HG02571 (cell line): Measurements from ENCODE around the gene CIB4.
"Not testable (repeated sequence)": the region's sequence is repeated elsewhere in the genome, so short reads cannot be mapped to it uniquely, and the experiment has no call there.

ENCODE experiments used
- ATAC-seq: cut with Tn5 transposase; IDR thresholded peaks from one replicate; pipeline ENCODE4 v1.9.1; 2021; ENCODE audit warnings: mild to moderate bottlenecking, moderate library complexity; ENCODE audit not compliant: unreplicated experiment

Gene CIB4

DNA sequence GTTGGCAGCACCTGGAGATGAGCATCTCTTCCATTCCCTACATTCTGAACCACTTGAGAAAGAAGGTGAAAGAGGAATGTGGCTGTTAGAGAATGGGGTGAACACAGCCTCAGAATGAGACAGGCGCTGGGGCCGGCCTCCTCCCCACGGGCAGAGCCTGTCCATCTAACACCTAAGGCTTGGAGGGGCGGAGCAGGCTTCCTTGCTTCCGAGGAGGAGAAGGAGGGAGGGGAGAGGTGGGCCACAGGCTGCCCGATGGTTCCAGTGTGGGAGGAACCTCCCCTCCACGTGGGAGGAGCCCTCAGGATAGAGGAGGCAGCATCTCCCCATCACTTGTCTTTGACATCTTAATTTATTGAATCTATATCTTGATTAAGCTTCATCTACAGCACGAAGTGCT lies 68.6 kb downstream of the CIB4 start:
- ATAC-seq = no peak

DNA sequence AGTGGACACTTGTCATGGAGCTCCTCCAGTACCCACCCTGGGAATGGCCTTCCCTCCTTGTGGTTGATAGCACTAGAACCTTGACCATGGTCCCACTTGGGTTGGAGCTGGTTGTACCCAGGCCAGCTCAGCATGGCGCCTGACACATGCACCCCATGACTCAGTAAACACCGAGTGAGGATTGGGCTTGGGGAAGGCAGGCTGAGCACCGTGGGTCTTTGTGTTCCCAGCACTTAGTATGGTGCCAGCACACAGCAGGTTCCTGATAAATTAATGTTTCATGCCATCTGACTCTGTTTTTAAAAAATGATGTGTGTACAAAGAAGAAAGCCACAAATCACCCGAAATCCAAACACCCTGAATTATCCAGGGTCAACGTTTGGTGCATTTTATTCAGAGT lies 69.8 kb downstream of the CIB4 start:
- no peak for ATAC-seq

DNA sequence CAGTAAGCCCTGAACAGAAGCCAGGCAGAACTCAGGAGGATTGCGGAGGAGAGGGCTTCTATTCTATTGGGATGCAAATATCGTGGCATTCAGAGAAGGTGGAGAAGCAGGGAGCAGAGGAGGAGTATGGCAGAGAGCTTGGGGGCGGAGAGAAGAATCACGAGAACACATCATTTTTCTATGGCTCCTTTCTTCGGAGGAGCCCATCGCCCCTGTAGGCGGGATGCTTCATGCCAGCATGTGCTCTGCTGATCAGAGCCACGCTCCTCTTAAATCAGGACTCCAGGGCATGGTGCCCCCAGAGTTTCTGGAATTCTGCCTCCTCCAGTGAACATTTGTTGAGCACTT lies 71.1 kb downstream of the CIB4 start:
- ATAC-seq = no peak

DNA sequence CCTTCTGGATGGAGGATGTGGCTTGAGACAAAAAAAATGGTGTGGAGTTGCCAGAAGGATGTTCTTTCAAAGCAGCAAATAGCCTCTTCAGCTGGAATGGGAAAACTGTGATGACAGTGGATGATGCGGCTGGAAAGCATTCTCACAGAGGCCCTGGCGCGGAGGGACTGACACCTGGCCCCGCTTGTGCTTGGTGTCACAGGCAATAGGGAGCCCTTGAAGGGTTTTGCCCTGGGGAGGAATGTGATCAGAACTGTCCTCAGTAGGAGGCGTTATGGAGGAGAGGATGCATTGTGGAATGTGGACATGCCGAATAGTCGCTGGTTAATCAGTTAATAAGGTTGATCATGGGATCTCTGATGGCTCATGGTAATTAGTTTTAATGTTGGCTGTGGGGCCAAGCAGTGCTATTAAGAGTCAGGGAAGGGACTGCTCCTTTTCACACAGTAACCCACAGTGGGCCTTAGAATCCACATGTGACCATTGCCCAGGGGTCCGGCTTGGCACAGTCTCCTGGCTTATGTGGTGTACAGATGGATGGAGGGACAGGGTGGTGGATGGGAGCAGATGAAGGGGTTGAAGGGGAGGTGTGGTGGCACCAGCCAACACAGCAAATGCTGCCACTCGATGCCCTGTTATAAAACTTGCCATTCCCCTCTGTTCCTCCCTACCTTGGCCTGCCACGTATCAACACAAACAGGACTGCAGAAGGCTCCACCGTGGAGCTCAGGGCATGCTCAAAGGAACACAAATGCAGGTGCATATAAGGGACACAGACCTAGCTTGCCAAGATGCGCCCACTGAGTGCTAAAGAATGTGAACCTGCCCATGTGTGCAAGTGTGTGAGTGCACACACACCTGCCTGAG lies 71.7 kb downstream of the CIB4 start:
- no peak for ATAC-seq

DNA sequence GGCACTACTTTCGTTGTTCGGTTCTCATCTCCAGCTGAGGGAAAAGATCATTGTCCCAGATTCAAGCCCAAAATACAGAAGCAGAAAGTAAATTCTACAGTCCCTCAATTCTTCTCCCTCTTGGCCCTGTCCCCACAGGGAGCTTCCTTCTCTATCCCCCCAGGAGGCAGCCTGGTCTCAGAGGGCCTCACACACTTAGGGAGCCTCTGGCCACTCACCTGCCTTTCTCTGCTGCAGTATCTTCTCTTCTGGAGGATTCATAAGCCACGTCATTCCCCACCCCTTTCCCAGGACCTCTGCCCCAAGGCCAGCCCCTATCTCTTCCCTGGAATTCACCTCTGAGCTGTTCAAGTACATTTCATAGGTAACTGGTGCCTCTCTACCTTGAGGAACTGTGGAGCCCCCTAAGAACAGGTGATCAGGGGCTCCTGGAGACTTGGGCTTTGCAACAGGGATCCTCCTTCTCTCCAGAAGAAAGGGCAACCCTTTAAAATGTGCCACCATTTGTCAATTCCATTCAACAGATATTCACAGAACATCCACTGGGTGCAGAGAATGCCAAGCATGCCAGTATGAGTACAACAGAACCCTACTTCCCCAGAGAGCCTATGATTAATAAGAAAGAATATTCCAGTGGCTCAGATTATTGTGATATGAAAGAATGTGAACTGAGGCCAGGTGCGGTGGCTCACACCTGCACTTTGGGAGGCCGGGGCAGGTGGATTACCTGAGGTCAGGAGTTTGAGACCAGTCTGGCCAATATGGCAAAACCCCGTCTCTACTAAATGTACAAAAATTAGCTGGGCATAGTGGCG lies 72.9 kb downstream of the CIB4 start:
- no peak for ATAC-seq

DNA sequence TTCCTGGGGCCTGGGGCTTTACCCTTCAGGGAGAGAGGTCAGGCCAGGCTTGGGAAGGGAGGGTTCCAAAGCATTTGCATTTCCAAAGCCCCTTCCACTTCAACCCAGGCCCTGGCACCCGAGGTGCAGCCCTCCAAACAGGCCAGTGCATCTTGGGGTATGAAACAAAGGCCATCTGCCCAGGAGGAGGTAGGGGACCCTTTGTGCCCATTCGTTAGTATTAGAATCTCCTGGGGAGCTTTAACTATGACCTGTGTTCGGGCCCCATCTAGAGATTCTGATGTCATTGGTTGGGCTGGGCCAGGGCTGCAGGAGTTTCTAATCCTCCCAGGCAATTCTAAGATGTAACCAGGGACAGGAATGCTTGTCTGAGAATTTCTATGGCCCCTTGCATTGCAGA lies 73.6 kb downstream of the CIB4 start:
- ATAC-seq = no peak

DNA sequence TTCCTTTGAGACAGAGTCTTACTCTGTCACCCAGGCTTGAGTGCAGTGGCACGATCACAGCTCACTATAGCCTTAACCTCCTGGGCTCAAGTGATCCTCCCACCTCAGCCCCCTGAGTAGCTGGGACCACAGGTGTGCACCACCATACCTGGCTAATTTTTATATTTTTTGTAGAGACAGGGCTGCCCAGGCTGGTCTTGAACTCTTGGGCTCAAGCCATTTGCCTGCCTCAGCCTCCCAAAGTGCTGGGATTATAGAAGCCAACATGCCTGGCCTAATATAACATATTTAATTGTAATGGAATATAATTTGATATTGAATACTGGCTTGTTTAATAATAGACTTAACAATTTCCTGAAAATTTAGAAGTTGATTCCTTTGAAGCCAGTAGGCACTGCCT lies 74.4 kb downstream of the CIB4 start:
- ATAC-seq = not testable (repeated sequence)

DNA sequence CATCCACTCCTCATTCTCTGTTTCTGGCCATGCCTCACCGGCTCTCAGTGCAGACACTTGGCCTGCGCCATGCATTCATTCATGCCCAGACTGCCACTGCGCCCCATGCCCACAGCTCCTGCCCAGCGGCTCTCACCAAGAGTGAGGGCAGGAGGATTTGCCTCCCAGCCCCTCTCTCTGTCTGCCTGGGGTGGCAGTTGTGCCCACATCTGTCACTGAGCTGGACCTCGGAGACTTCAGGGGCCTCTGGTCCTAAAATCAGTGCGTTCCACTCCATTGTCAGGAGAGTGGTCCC lies 75.1 kb downstream of the CIB4 start:
- ATAC-seq = no peak

DNA sequence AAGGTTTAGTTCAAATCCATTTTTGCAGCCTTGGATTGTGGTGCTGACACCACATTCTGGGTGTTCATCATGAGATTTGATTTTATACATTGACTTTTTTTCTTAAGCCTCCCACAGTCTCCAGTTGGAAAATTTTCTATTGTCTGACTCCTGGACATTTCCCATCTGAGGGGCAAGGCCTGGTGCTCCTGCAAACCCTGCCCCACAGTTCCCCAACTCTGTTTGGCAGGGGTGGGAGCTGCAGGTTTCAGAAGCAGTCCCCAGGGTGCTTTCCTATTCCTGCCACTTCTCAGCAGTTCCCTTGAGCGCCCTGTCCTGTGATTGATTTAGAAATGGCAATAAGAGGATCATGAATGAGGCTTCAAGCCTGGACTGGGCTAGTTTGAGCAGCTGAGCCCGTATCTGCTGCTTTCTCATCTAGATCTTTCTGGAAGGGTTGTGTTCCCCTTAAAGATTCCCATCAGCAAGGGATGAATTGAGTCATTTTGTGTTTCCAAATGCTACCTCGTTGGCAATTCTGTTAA lies 77.0 kb downstream of the CIB4 start:
- ATAC-seq = no peak

DNA sequence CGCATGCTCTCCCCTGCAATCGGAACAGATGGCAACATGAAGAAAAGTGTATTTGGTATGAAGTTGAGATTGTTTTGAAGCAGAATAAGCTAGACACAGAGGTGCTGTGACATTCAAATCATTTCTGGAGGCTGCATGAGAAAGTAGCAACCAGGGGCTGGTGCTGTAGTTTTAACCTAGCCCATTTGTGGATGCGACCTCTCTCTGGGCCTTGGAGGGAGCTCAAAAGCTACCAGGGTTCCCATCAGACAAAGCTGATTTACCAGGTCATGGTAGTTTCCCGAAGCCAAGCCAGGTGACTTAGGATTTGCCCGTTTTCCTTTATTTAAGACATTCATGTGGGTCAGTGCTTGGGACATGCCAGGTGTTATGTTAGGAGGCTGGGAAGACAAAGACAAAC lies 77.5 kb downstream of the CIB4 start:
- no peak for ATAC-seq

DNA sequence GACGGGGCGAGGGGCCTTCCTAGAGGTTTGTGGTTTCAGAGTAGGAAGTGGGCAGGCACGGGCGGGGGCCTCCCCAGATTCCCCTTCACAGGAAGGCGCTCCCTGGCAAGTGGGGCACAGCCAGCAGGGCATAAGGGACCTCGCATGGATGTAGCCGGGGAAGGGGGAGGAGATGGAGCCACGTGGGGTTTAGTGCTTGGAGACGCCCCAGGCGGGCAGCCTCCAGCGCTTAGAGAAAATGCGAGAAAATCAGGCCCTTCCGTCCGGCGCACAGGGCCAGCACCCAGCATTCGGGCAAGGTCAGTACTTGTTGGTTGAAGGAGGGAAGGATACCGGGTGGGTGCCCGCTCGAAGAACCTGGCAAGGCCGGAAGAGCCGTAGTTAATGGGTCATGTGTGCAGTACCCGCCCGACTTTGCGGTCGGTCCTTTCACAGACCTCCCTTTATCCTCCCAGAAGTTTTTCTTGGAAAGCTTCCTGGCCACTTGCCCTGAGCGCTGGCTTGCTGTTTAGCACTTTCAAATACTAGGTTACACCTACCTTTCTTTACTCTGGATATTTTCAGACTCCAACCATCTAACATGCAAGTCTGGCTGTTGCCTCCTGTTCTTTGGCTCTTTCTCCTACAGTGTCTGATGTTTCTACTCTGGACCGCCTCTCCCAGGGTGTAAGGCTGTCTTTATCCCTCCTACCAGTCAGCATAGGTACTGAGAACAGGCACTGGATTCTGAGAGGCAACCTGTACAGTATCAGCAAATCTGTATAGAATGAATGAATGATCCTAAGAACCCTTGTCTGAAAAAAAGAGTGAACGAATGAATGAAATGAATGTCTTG lies 78.1 kb downstream of the CIB4 start:
- no peak for ATAC-seq

DNA sequence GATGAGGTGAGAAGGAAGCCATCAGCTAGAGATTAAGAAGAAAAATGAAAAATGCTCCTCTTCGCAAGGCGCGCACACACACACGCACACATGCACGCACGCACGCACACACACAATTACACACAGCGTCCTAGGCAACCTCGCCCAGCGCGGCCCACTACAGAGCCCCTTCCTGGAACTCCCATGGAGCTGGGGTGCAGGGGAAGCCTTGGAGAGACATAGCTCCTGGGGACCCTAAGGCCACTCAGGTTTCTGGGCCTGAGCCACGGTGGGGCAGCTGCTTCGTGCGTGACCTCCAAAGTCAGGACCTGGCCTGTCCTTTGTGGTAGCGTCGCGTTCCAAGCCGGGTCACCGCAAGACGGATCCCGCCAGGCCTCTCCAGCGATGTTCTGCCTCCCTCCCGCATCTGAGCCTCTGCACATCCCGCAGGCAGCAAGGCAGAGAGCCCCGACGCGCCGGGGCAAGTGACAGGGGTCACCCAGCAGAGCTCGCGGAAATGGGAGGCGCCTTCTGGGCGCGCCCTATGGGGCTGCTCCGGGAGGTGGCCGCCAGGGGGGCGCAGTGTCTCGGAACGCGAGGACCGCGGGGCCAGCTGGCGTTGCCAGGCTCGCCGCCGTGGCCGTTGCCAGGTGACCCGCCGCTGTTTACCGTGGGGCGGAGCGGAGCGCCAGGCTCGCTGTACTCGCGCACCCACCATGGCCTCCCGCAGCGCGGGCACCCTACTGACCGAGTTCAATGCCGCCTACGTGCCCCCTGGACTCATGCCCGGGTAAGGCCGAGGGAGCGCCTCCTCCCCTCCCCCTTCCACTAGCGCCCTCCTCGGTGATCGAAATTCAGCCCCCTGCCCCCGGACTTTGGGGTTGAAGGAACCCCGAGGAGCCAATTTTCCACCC lies 79.0 kb downstream of the CIB4 start:
- ATAC-seq = no peak

DNA sequence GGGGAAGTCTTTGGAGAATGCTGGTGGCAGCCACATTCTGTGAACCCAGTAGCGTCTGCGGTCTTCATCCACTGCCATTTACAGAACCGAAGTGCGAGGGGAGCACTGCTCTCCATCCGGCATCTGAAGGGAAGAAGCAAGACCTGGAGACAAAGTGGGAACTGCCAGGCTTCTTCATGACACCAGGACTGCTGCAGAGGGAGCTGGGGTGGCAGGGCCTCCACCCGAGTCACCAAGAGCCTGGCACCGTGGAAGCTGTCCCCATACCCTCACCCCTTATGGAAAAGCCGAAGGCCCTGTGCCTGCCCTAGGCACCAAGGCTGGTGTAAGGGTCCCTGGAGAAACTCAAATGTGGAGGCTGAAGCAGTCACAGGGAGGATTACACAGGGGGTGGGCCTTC lies 79.8 kb downstream of the CIB4 start:
- no peak for ATAC-seq

DNA sequence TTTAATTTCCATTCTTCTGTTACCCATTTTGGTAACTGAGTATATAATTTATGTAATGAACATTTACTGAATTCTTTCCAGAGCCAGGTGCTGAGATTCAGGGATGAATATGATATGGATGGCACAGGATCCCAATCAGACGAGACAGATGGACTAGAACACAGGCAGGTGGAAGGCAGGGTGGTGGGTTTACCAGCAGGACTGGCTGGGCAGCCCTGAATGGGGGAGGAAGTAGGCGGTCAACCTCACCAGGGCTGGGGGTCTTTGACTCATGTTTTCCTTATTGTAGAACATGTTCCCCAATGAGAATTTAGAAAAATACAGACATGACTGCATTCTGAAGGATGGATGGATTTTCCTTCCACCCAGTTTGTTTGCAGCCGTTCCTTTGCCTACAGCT lies 80.3 kb downstream of the CIB4 start:
- ATAC-seq = no peak

DNA sequence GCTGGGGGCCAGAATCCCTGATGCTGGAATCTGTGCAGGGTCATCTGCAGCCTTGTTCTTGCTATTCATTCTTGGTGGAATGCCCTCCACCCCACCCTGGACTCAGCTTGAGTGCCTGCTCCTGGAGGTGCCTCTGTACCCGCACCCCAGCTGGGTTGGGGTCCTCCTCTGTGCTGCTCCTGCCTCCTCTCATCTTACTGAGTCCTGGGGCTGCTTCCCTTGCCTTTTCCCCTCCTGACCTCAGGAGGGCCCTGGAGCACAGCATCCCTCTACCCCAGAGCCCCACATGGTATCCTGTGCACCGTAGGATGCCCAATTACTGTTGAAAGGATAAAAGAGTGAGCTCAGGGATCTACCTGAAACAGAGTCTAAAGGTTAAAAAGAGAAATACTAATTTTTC lies 81.6 kb downstream of the CIB4 start:
- no peak for ATAC-seq

DNA sequence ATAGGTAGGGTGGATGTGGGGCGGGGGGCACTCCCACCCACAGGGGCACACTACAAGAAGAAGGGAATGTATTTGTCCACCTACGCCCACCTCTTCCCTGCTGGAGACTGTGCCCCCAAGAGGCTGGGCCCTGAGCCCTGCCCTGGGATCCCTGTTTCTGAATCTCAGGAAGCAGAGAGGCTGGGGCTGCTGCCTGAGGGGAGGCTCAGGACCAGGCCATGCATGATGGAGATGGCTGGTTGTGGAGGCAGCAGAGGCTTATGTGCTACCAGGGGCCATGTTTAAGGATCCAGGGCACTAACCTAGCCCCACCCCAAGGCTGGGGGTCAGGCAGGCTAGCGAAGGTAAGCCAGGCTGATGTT lies 82.1 kb downstream of the CIB4 start:
- no peak for ATAC-seq

DNA sequence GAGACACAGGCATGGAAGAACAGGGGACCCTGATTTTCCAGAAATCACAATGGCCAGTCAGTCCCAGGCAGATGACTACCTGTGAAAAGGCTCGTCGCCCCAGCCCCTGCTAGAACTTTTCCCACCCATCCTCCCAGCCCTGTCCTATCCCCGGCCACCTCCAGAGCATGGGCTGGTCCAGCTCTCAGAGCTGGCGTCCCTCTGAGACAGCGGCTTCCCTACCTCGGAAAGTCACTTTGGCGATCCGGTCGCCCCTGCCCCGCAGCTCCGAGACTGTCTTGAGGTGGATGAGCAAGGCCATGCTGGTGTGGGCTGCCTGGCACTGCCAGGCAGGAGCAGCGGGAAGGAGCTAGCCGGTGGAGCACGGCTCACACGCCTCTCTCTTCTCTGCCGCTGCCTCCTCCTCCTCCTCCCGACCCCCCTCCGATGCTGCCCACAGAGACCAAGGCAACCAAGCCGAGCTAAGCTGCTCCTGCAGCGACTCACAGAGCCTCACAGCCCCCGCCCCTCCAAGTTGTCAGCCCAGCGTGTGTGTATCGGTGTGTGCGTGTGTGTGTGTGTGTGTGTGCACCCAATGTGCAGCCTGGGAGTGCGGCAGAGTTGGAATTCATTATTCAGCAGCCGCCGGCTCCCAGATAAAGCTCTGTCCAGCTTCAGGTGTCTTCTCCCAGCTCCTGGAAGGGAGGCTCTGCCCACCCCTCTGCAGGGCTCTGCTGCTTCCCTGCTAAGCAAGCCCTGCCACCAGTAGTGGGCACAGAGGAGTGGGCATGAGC lies 82.7 kb downstream of the CIB4 start:
- ATAC-seq = no peak

DNA sequence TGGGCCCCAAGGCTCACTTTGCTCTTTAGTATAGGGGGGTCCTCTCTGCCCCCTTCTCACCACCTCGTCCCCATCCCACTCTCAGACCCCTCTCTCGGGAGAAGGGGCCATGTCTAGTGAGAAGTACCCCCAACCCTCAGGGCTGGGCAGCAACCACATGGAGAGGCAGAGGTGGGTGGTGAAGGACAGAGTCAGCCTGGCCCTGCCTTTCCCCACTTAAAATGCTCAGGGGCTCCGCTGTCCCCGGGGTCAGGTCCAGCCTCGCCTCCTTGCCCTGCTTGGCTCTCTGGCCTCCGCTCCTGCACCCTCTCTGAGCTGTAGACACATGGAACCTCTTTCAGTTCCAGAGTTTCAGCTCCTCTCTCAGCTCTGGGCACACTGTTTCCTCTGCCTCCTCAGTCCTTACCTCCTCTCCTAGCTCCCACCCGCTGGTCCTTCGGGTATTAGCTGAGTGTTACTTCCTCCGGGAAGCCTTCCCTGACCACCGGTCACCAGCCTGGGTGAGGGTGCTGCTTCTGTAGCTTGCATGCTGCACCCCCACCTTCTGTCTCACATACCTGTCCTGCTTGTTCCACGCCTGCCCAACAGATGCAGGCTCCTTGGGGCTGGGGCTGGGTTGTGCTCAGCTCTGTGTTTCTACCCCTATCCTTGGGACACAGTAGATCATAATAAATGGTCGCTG lies 83.8 kb downstream of the CIB4 start:
- ATAC-seq = no peak
